ENCODE measurements around the gene FAM163B.

DNA sequence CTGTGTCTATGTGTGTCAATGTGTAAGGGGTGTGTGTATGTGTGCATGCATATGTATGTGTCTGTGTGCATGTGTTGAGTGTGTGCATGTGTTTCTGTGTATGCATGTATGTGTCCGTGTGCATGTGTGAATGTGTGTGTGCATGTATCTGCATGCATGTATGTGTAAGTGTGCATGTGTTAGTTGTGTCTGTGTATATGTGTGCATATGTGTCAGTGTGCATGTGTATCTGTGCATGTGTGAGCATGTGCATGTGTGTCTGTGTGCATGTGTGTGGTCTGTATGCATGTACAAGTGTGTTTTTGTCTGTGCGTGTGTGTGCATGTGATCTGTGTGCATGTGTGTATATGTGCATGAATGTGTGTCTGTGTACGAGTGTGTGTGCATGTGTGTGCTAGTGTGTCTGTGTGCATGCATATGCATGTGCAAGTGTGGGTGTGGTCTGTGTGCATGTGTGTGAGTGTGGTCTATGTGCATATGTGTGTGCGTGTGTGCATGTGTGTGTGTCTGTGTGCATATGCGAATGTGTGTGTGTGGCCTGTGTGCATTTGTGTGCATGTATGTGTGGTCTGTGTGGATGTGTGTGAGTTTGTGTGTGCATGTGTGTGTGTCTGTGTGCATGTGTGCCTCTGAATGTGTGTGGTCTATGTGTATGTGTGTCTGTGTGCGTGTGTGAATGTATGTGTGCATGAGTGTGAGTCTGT lies 9.6 kb downstream of the FAM163B start:
- TF ChIP-seq, protein P1, sequence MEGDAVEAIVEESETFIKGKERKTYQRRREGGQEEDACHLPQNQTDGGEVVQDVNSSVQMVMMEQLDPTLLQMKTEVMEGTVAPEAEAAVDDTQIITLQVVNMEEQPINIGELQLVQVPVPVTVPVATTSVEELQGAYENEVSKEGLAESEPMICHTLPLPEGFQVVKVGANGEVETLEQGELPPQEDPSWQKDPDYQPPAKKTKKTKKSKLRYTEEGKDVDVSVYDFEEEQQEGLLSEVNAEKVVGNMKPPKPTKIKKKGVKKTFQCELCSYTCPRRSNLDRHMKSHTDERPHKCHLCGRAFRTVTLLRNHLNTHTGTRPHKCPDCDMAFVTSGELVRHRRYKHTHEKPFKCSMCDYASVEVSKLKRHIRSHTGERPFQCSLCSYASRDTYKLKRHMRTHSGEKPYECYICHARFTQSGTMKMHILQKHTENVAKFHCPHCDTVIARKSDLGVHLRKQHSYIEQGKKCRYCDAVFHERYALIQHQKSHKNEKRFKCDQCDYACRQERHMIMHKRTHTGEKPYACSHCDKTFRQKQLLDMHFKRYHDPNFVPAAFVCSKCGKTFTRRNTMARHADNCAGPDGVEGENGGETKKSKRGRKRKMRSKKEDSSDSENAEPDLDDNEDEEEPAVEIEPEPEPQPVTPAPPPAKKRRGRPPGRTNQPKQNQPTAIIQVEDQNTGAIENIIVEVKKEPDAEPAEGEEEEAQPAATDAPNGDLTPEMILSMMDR (IDR thresholded peaks at IDR 0.05; ENCODE audit: insufficient read depth, low read depth, low read length) = no peak
- TF ChIP-seq EZH2 (IDR thresholded peaks at IDR 0.05; ENCODE audit: insufficient read depth, low read length) = no peak
